A549 treated with Mapracorat at 1 μM for 4 hours (cell line): ENCODE results near the gene PHF8. TPM values are rescaled to one million over a fixed set of nuclear protein-coding genes. Genes with fewer than 3 reads are reported as not detected.

ENCODE experiments used
- total RNA-seq: library from RNA; stranded (reverse); fragments of 200-300 nt; extraction: Qiagen RNA extraction; gene quantifications from 5 replicates; pipeline ENCODE4 v1.2.3, GENCODE V29; 2022

PHF8 gene
- 11.4 to 14.2 TPM (median 12.6 TPM) in 5 replicates for total RNA-seq

GRCh38 chrX:54044126-54044876 is at the start of gene PHF8:
TSS of gene PHF8 (minus strand) at chrX:54044473. CDS start at chrX:54042728, 1,745 bp downstream.

Other genes starting within 250 kb of the PHF8 start
- gene FAM120C, start 138.8 kb upstream of the PHF8 start, total RNA-seq: 4.0 to 6.3 TPM (median 4.9 TPM) in 5 replicates